Neutrophil (primary cell): ENCODE data around the gene GJB2.

ENCODE experiments used
- H3K27ac ChIP-seq: fragments of 200-600 bp; sonication (generic); 2 replicates; pipeline ENCODE4 v1.5.1; 2016; ENCODE audit warnings: mild to moderate bottlenecking, moderate library complexity
- H3K27me3 ChIP-seq: fragments of 200-600 bp; sonication (generic); 2 replicates; pipeline ENCODE4 v1.6.0; 2016; ENCODE audit warnings: mild to moderate bottlenecking
- H3K36me3 ChIP-seq: fragments of 200-600 bp; sonication (generic); 2 replicates; pipeline ENCODE4 v1.5.1; 2017
- H3K4me1 ChIP-seq, 2 experiments: fragments of 200-600 bp in 1 of 2; sonication (generic) in 1 of 2; 1 replicate in 1 of 2; 2 replicates in 1 of 2; pipeline versions ENCODE4 v1.5.1 to v1.6.1; 2013 to 2016; ENCODE audit warnings: low read depth in 1 of 2, low read length in 1 of 2, mild to moderate bottlenecking in 1 of 2, moderate library complexity in 1 of 2; ENCODE audit not compliant: control insufficient read depth in 1 of 2, insufficient read depth in 1 of 2
- H3K4me3 ChIP-seq, 2 experiments: fragments of 200-600 bp in 1 of 2; sonication (generic) in 1 of 2; 1 replicate in 1 of 2; 2 replicates in 1 of 2; pipeline ENCODE4 v1.5.1; 2013 to 2016; ENCODE audit warnings: low read depth in 1 of 2, low read length in 1 of 2, mild to moderate bottlenecking in 1 of 2, moderate library complexity in 1 of 2
- H3K9me3 ChIP-seq: fragments of 200-600 bp; sonication (generic); 2 replicates; pipeline ENCODE4 v1.5.1; 2016
- TF ChIP-seq, protein P1 (sequence below): fragments of 200-600 bp; sonication (generic); IDR thresholded peaks from 2 replicates; pipeline ENCODE4 v1.5.1; 2016; ENCODE audit warnings: antibody characterized with exemption

The GJB2 gene

DNA sequence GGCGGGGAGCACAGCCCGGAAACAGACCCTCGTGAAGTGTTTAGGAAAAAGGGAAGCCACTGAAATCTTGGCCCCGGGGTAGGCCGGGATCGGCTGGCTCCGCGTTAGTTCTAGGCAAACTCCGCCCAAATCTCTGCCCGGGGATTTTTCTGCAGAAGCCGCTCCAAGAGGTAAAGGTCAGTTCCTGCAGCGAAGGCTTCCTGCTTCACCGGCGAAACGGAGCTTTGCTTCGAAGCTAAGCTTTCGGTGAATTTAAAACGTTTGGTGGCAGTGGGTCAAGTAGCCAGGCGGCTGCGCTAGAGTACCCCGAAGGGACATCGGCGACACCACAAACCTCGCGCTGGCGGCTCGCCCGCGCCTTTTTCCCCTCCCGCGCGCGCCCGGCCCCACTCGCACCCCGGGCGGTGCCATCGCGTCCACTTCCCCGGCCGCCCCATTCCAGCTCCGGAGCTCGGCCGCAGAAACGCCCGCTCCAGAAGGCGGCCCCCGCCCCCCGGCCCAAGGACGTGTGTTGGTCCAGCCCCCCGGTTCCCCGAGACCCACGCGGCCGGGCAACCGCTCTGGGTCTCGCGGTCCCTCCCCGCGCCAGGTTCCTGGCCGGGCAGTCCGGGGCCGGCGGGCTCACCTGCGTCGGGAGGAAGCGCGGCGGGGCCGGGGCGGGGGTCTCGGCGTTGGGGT lies 441 bp downstream of the GJB2 start:
- no peaks in the 10 kb centered on the region for H3K9me3 ChIP-seq

GRCh38 chr13:20191311-20192157 lies 1.2 kb downstream of the GJB2 start:
- H3K27ac ChIP-seq: no peak overlapping the region
- peaks cover 32 to 61% of the 10 kb centered on the region in 2 experiments for H3K4me1 ChIP-seq
- peaks cover 67% of the 10 kb centered on the region for H3K27me3 ChIP-seq
- no peaks in the 10 kb centered on the region for H3K36me3 ChIP-seq
- TF ChIP-seq, protein P1, sequence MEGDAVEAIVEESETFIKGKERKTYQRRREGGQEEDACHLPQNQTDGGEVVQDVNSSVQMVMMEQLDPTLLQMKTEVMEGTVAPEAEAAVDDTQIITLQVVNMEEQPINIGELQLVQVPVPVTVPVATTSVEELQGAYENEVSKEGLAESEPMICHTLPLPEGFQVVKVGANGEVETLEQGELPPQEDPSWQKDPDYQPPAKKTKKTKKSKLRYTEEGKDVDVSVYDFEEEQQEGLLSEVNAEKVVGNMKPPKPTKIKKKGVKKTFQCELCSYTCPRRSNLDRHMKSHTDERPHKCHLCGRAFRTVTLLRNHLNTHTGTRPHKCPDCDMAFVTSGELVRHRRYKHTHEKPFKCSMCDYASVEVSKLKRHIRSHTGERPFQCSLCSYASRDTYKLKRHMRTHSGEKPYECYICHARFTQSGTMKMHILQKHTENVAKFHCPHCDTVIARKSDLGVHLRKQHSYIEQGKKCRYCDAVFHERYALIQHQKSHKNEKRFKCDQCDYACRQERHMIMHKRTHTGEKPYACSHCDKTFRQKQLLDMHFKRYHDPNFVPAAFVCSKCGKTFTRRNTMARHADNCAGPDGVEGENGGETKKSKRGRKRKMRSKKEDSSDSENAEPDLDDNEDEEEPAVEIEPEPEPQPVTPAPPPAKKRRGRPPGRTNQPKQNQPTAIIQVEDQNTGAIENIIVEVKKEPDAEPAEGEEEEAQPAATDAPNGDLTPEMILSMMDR: no peak
- no peaks in the 10 kb centered on the region for H3K9me3 ChIP-seq
- peak overlapping the region; percentile 29 to 61 for H3K4me3 ChIP-seq

More for the DNA sequence above, 441 bp downstream of the GJB2 start:
- peaks cover 34 to 65% of the 10 kb centered on the region in 2 experiments for H3K4me1 ChIP-seq
- TF ChIP-seq, protein P1: no peak
- H3K36me3 ChIP-seq: no peaks in the 10 kb centered on the region
- H3K27me3 ChIP-seq: peaks cover 75% of the 10 kb centered on the region
- H3K27ac ChIP-seq: no peak overlapping the region
- H3K4me3 ChIP-seq: peak overlapping the region; percentile 29 to 61

DNA sequence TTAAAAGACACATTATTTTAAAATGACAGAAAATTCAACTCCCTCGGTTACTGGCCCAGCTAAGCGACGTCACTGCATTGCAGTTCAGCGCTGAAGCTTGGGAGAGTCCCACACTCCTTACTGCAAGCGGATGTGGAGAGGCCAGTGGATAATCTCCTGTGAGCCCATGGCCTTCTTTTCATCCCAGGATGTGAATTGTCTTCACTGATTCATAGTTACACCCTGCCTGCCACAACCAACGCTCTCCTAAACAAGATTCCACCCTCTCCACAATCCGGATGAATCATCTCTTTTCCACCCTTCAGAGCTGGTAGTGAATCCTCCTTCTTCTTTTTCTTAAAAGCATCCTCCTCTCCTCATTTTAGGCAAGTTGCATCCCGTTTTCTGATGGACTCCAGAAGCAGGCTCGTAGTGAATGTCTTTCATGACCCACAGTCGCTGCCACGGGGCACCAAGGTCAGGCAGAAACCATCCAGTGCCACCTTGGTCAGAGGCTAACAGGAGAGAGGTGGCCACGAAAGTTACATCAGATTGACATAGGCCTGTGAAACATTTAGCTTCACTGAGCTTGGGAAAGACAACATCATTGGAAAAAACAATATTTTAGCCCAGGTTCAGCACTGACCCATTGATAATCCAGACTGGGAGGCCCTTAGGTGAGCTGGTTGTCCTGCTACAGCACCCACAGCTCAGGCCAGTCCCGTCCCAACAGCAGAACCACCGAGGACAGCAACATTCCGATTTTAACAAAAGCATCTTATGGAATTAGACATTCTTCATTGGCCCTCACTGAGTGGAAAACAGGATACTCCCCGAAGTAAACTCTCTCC lies 2.0 kb downstream of the GJB2 start:
- H3K27me3 ChIP-seq: peaks cover 59% of the 10 kb centered on the region
- no peak overlapping the region for H3K27ac ChIP-seq

DNA sequence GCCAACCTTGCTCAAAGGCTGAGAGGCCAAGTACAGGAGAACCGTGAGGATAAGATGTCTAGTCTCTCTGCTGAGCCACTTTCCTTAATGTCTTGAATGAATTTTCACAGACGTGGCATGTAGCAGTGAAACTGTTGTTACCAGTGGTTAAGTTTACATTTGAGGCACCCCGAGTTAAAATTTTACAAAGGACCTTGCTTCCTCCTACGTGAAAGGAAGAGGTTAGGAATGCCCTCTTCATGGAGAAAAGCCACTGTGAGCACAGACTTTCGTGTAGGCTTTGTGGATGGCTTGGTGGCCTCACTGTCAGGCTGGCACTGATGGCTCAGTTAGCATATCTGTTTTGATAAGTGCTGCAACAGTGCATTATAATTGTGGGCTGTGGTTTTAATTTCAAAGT lies 2.7 kb downstream of the GJB2 start:
- Histone ChIP-seq H3K27me3 (peaks cover 53% of the 10 kb centered on the region), H3K27ac (no peak overlapping the region), H3K9me3 (no peaks in the 10 kb centered on the region), H3K36me3 (no peaks in the 10 kb centered on the region), H3K4me3 (no peak overlapping the region), H3K4me1 (peaks cover 26 to 50% of the 10 kb centered on the region in 2 experiments)
- TF ChIP-seq, protein P1: no peak

More for the DNA sequence above, 2.0 kb downstream of the GJB2 start:
- no peak overlapping the region for H3K4me3 ChIP-seq
- peaks cover 28 to 55% of the 10 kb centered on the region in 2 experiments for H3K4me1 ChIP-seq
- no peaks in the 10 kb centered on the region for H3K36me3 ChIP-seq
- TF ChIP-seq, protein P1: no peak
- H3K9me3 ChIP-seq: no peaks in the 10 kb centered on the region
